ENCODE data around the gene GZMM. TPM values are rescaled to one million over a fixed set of nuclear protein-coding genes. Genes with fewer than 3 reads are reported as not detected.

Gene GZMM
- total and polyA plus RNA-seq, 2 of the 13 experiments (the other 11 are each of a cell fraction or from before 2014, with no cell fraction given), result 0.07 TPM; not detected in 1

DNA sequence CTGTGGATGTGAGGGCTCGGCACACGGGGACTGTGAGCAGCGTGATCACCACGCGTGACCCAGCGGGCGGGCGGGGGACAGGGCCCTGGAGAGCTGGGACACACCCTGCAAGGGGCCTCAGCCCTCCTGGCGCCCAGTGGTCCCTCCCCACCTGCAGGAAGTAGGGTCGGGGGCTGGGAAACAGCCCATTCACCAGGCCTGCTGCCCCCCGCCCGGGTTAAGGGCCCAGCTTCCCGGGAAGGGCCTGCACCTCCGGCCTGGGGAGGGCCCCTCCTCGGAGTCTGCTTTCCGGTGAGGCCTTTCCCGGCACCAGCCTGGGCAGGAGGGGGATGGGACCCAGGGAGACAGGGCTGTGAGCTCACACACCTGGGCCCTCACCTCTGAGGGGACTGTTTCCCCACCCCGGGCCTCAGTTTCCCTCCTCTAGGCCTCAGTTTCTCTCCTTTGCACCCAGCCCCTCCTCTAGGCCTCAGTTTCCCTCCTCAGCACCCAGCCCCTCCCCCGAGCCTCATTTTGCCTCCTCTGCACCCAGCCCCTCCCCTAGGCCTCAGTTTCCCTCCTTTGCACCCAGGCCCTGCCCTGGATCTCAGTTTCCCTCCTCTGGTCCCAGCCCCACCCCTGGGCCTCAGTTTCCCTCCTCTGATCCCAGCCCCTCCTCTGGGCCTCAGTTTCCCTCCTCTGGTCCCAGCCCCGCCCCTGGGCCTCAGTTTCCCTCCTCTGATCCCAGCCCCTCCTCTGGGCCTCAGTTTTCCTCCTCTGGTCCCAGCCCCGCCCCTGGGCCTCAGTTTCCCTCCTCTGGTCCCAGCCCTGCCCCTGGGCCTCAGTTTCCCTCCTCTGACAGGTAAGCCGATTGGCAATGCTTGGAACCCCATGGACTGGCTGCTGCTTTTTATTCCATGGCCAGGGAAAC, 49.4 kb upstream of the GZMM start (continued):
- TF ChIP-seq, protein P1, sequence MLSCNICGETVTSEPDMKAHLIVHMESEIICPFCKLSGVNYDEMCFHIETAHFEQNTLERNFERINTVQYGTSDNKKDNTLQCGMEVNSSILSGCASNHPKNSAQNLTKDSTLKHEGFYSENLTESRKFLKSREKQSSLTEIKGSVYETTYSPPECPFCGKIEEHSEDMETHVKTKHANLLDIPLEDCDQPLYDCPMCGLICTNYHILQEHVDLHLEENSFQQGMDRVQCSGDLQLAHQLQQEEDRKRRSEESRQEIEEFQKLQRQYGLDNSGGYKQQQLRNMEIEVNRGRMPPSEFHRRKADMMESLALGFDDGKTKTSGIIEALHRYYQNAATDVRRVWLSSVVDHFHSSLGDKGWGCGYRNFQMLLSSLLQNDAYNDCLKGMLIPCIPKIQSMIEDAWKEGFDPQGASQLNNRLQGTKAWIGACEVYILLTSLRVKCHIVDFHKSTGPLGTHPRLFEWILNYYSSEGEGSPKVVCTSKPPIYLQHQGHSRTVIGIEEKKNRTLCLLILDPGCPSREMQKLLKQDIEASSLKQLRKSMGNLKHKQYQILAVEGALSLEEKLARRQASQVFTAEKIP (CRISPR knock-in tag; IDR thresholded peaks at IDR 0.05; ENCODE audit: borderline replicate concordance), result no peak
- TF ChIP-seq, protein P2, sequence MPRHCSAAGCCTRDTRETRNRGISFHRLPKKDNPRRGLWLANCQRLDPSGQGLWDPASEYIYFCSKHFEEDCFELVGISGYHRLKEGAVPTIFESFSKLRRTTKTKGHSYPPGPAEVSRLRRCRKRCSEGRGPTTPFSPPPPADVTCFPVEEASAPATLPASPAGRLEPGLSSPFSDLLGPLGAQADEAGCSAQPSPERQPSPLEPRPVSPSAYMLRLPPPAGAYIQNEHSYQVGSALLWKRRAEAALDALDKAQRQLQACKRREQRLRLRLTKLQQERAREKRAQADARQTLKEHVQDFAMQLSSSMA (CRISPR knock-in tag; IDR thresholded peaks at IDR 0.05), result no peak
- TF ChIP-seq SIX4 (CRISPR knock-in tag; IDR thresholded peaks at IDR 0.05), result no peak
- TF ChIP-seq MIXL1 (CRISPR knock-in tag; IDR thresholded peaks at IDR 0.05), result no peak
- TF ChIP-seq, protein P3, sequence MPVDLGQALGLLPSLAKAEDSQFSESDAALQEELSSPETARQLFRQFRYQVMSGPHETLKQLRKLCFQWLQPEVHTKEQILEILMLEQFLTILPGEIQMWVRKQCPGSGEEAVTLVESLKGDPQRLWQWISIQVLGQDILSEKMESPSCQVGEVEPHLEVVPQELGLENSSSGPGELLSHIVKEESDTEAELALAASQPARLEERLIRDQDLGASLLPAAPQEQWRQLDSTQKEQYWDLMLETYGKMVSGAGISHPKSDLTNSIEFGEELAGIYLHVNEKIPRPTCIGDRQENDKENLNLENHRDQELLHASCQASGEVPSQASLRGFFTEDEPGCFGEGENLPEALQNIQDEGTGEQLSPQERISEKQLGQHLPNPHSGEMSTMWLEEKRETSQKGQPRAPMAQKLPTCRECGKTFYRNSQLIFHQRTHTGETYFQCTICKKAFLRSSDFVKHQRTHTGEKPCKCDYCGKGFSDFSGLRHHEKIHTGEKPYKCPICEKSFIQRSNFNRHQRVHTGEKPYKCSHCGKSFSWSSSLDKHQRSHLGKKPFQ (CRISPR knock-in tag; IDR thresholded peaks at IDR 0.05; ENCODE audit: insufficient replicate concordance), result no peak
- TF ChIP-seq, protein P4, sequence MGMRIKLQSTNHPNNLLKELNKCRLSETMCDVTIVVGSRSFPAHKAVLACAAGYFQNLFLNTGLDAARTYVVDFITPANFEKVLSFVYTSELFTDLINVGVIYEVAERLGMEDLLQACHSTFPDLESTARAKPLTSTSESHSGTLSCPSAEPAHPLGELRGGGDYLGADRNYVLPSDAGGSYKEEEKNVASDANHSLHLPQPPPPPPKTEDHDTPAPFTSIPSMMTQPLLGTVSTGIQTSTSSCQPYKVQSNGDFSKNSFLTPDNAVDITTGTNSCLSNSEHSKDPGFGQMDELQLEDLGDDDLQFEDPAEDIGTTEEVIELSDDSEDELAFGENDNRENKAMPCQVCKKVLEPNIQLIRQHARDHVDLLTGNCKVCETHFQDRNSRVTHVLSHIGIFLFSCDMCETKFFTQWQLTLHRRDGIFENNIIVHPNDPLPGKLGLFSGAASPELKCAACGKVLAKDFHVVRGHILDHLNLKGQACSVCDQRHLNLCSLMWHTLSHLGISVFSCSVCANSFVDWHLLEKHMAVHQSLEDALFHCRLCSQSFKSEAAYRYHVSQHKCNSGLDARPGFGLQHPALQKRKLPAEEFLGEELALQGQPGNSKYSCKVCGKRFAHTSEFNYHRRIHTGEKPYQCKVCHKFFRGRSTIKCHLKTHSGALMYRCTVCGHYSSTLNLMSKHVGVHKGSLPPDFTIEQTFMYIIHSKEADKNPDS (CRISPR knock-in tag; IDR thresholded peaks at IDR 0.05), result no peak
- TF ChIP-seq ZNF281 (CRISPR knock-in tag; IDR thresholded peaks at IDR 0.05; ENCODE audit: borderline replicate concordance), result peak; percentile 85
- peak; percentile 83 for TF ChIP-seq ETV5 (CRISPR knock-in tag; IDR thresholded peaks at IDR 0.05; ENCODE audit: borderline replicate concordance)
- no peak for TF ChIP-seq ZNF773 (CRISPR knock-in tag; IDR thresholded peaks at IDR 0.05; ENCODE audit: borderline replicate concordance)
- TF ChIP-seq ELF1 (CRISPR knock-in tag; IDR thresholded peaks at IDR 0.05), result 0 out of 2 replicates have a peak, but pooled peaks have one; percentile 20
- no peak for TF ChIP-seq NFRKB (IDR thresholded peaks at IDR 0.05)
- 0 out of 2 replicates have a peak, but pooled peaks have one; percentile 34 for TF ChIP-seq THAP11 (CRISPR knock-in tag; IDR thresholded peaks at IDR 0.05)
- no peak for TF ChIP-seq CERS6 (CRISPR knock-in tag; IDR thresholded peaks at IDR 0.05)
- TF ChIP-seq ZFX (CRISPR knock-in tag; IDR thresholded peaks at IDR 0.05; ENCODE audit: low read depth), result peak; percentile 87
- TF ChIP-seq, protein P5, sequence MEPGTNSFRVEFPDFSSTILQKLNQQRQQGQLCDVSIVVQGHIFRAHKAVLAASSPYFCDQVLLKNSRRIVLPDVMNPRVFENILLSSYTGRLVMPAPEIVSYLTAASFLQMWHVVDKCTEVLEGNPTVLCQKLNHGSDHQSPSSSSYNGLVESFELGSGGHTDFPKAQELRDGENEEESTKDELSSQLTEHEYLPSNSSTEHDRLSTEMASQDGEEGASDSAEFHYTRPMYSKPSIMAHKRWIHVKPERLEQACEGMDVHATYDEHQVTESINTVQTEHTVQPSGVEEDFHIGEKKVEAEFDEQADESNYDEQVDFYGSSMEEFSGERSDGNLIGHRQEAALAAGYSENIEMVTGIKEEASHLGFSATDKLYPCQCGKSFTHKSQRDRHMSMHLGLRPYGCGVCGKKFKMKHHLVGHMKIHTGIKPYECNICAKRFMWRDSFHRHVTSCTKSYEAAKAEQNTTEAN (CRISPR knock-in tag; conservative IDR thresholded peaks at IDR 0.05), result no peak
- TF ChIP-seq MAFG (CRISPR knock-in tag; IDR thresholded peaks at IDR 0.05), result no peak

Data from HepG2 (cell line).